ENCODE measurements around the gene EPHB1. TPM values are rescaled to one million over a fixed set of nuclear protein-coding genes. Genes with fewer than 3 reads are reported as not detected.
A peak's percentile ranks its signal among the peaks of the same experiment; 100 is the strongest.

EPHB1 gene
- total RNA-seq, 1 experiment from 2014 or later, result 2.8 TPM

- Histone ChIP-seq H3K27ac (ENCODE audit: insufficient read length, low read depth, low read length) (no peak overlapping the region), H2BK20ac (ENCODE audit: low read depth, low read length, poor library complexity, severe bottlenecking) (no peak overlapping the region), H3K14ac (ENCODE audit: insufficient read depth, low read length) (no peak overlapping the region), H3K79me2 (ENCODE audit: insufficient read depth, low read length) (no peaks in the 10 kb centered on the region), H2AK5ac (ENCODE audit: insufficient read length, low read length) (no peak overlapping the region), H3K4me1 (ENCODE audit: insufficient read depth, low read length) (no peaks in the 10 kb centered on the region), H3K23ac (ENCODE audit: insufficient read length, low read depth, low read length) (no peak overlapping the region), H2BK120ac (ENCODE audit: low read depth, low read length, poor library complexity, severe bottlenecking) (no peak overlapping the region), H2BK12ac (ENCODE audit: insufficient read length, low read depth, low read length) (no peak overlapping the region), H3K79me1 (ENCODE audit: insufficient read depth, low read depth, low read length, poor library complexity, severe bottlenecking) (no peaks in the 10 kb centered on the region), H4K8ac (replicated peaks; ENCODE audit: insufficient read length, low read depth, low read length) (no peak overlapping the region), H4K5ac (ENCODE audit: insufficient read length, low read depth, low read length) (no peak overlapping the region), H3K23me2 (ENCODE audit: insufficient read length, low read depth, low read length, poor library complexity, severe bottlenecking) (no peaks in the 10 kb centered on the region), H3K9ac (ENCODE audit: extremely low read depth, insufficient read length, low read length) (no peak overlapping the region), H3K56ac (ENCODE audit: insufficient read length, low read depth, low read length) (no peak overlapping the region), H2BK5ac (ENCODE audit: insufficient read length, low read length) (no peak overlapping the region), H3T11ph (ENCODE audit: low read length) (no peak overlapping the region), H3K4me2 (ENCODE audit: insufficient read depth, insufficient read length, low read length) (no peak overlapping the region), H3K4ac (ENCODE audit: low read depth, low read length) (no peak overlapping the region), H3K18ac (ENCODE audit: insufficient read length, low read depth, low read length) (no peak overlapping the region), H4K20me1 (ENCODE audit: control insufficient read depth, insufficient read depth, insufficient read length) (no peaks in the 10 kb centered on the region), H3K27me3 (ENCODE audit: insufficient read depth, low read length) (no peaks in the 10 kb centered on the region), H2AFZ (ENCODE audit: low read length) (no peak overlapping the region), H3K9me3 (ENCODE audit: control insufficient read depth, low read depth, low read length) (no peaks in the 10 kb centered on the region), H4K91ac (ENCODE audit: insufficient read length, low read depth, low read length) (no peak overlapping the region), H2BK15ac (ENCODE audit: low read depth, low read length) (no peak overlapping the region)
- H3K4me3 Mint-ChIP-seq, result no peak overlapping the region
- no CpG with 5 or more reads among the region's 6 CpGs for WGBS (ENCODE audit: extremely low coverage, insufficient read length, low lambda C conversion rate)
- H3K4me1 Mint-ChIP-seq, result no peaks in the 10 kb centered on the region; a peak in 1 of 4 replicates
- TF ChIP-seq CTCF (conservative IDR thresholded peaks at IDR 0.05), result peak; percentile 34
- no peaks in the 10 kb centered on the region for H3K36me3 Mint-ChIP-seq (ENCODE audit: insufficient read depth in 1 of 3, low read depth in 3 of 3)
- peak; percentile 34 for DNase-seq
- H3K27me3 Mint-ChIP-seq (ENCODE audit: low read depth), result peaks cover 25% of the 10 kb centered on the region
- H3K9me3 Mint-ChIP-seq, result no peaks in the 10 kb centered on the region
- no peak overlapping the region; a peak in 1 of 7 replicates for H3K27ac Mint-ChIP-seq
These were observed 40.9 kb upstream of the EPHB1 start for GRCh38 chr3:134753999-134754742.

All from H9 (cell line).